GM12878 (cell line): ENCODE data around the gene TMEM131L. TPM values are rescaled to one million over a fixed set of nuclear protein-coding genes. Genes with fewer than 3 reads are reported as not detected.
A peak's percentile ranks its signal among the peaks of the same experiment; 100 is the strongest.

ENCODE experiments used
- ATAC-seq: fragments of 200-7000 bp; cut with Tn5 transposase; 3 replicates; pipeline ENCODE4 v1.9.1; 2020; ENCODE audit warnings: mild to moderate bottlenecking, moderate library complexity
- BruUV-seq: library from RNA; stranded (reverse); fragments of 400-500 nt; replicated peaks from 2 replicates; lab custom pipeline; 2021; lab: Mats Ljungman, UMichigan
- CTCF ChIA-PET: fragments of 300-600 bp; sonication (Branson Sonifier 250); formaldehyde crosslinking; extraction: SDS; loops from one replicate; lab custom pipeline; 2021; ENCODE audit warnings: inconsistent platforms; lab: Yijun Ruan, JAX
- POLR2A ChIA-PET: fragments of 350-600 bp; formaldehyde crosslinking; extraction: SDS; loops from one replicate; lab custom pipeline; 2021; ENCODE audit warnings: inconsistent platforms; lab: Charles Lee
- RAD21 ChIA-PET: fragments of 300-600 bp; sonication (Branson Sonifier 250); formaldehyde crosslinking; loops from one replicate; lab custom pipeline; 2023; ENCODE audit warnings: antibody characterized with exemption; ENCODE audit not compliant: unreplicated experiment; lab: Charles Lee
- SMC1A ChIA-PET: fragments of 300-600 bp; sonication (Branson Sonifier 250); formaldehyde crosslinking; loops from one replicate; lab custom pipeline; 2023; ENCODE audit not compliant: unreplicated experiment, uncharacterized antibody; lab: Charles Lee
- DNase-seq: peaks from one replicate; pipeline ENCODE4 v3.0.0-alpha.2; 2011; ENCODE audit warnings: low read depth, low spot score
- FAIRE-seq: peaks from 3 replicates; lab custom pipeline; 2011; peaks lifted over from hg19 to GRCh38; lab: Jason Lieb, UNC
- H2AFZ ChIP-seq: 2 replicates; pipeline ENCODE4 v1.6.0; 2011; ENCODE audit warnings: low read depth, low read length, control low read depth; ENCODE audit not compliant: control insufficient read depth
- H3K27ac ChIP-seq: 2 replicates; pipeline ENCODE4 v1.5.1; 2011; ENCODE audit warnings: control low read depth; ENCODE audit not compliant: control insufficient read depth, insufficient read depth
- H3K27me3 ChIP-seq, 2 experiments: replicated peaks in 1 of 2; 2 replicates each; pipeline versions ENCODE4 v1.6.0 to v1.6.1; 2011; ENCODE audit warnings: low read length in 1 of 2; ENCODE audit not compliant: control insufficient read depth in 2 of 2, insufficient read depth in 2 of 2
- H3K36me3 ChIP-seq, 2 experiments: 2 replicates each; pipeline ENCODE4 v1.5.1; 2011; ENCODE audit warnings: low read length in 1 of 2; ENCODE audit not compliant: control insufficient read depth in 2 of 2, insufficient read depth in 2 of 2
- H3K4me1 ChIP-seq: 2 replicates; pipeline ENCODE4 v1.6.1; 2011; ENCODE audit warnings: mild to moderate bottlenecking, low read length, moderate library complexity, mixed read lengths; ENCODE audit not compliant: control insufficient read depth, insufficient read depth
- H3K4me2 ChIP-seq: 2 replicates; pipeline ENCODE4 v1.6.0; 2011; ENCODE audit warnings: control low read depth; ENCODE audit not compliant: control insufficient read depth, insufficient read depth
- H3K4me3 ChIP-seq: fragments of 200-600 bp; sonication (generic); 2 replicates; pipeline ENCODE4 v1.5.1; 2016
- H3K79me2 ChIP-seq: 2 replicates; pipeline ENCODE4 v1.6.0; 2011; ENCODE audit warnings: low read length; ENCODE audit not compliant: control insufficient read depth, insufficient read depth
- H3K9ac ChIP-seq: 2 replicates; pipeline ENCODE4 v1.8.0; 2011; ENCODE audit warnings: low read length, control low read depth, mixed read lengths; ENCODE audit not compliant: control insufficient read depth, insufficient read depth
- H3K9me3 ChIP-seq: replicated peaks from 3 replicates; pipeline ENCODE4 v1.5.1; 2011; ENCODE audit warnings: mild to moderate bottlenecking, low read length; ENCODE audit not compliant: control insufficient read depth, insufficient read depth
- H4K20me1 ChIP-seq: 2 replicates; pipeline ENCODE4 v1.6.0; 2011; ENCODE audit not compliant: control insufficient read depth, insufficient read depth
- ETV6 ChIP-seq, 2 experiments: fragments of 450-650 bp in 1 of 2; IDR thresholded peaks in 1 of 2; conservative IDR thresholded peaks in 1 of 2; 2 replicates each; pipeline ENCODE4 v1.6.1; 2014; ENCODE audit warnings: antibody characterized with exemption in 1 of 2, borderline replicate concordance in 1 of 2, low read depth in 1 of 2, mild to moderate bottlenecking in 1 of 2, moderate library complexity in 1 of 2
- MYB ChIP-seq: fragments of 150-350 bp; IDR thresholded peaks from 2 replicates; pipeline ENCODE4 v1.6.1; 2014; ENCODE audit warnings: mild to moderate bottlenecking, low read depth, low read length, borderline replicate concordance
- POLR2A ChIP-seq: IDR thresholded peaks from 2 replicates; pipeline ENCODE4 v1.6.1; 2011; ENCODE audit warnings: low read depth, mild to moderate bottlenecking, low read length
- POLR2AphosphoS5 ChIP-seq: IDR thresholded peaks from 2 replicates; pipeline ENCODE4 v1.6.1; 2011; ENCODE audit warnings: mild to moderate bottlenecking, low read length, inconsistent platforms
- RB1 ChIP-seq: fragments of 450-650 bp; formaldehyde crosslinking; IDR thresholded peaks from 2 replicates; pipeline ENCODE4 v1.6.1; 2017; ENCODE audit warnings: mild to moderate bottlenecking, borderline replicate concordance
- WGBS: methylation state at CpG from one replicate; pipeline ENCODE4 v1.1.6; 2016; ENCODE audit warnings: low lambda C conversion rate; ENCODE audit not compliant: insufficient replicate concordance, insufficient coverage; ENCODE audit errors: missing lambda C conversion rate; 5-methylcytosine and 5-hydroxymethylcytosine counted together
- in situ Hi-C: fragments of 300-500 bp; cut with MboI; formaldehyde crosslinking; loops from 9 replicates; pipeline ENCODE4 v1.14.3; 2018; ENCODE audit warnings: mixed read lengths
- intact Hi-C: fragments of 100-400 bp; cut with micrococcal nuclease; formaldehyde crosslinking; loops from one replicate; pipeline ENCODE4 v1.14.2; 2022; ENCODE audit not compliant: unreplicated experiment
- polyA plus RNA-seq, 11 experiments: library from polyadenylated mRNA; depleted of rRNA in 4 of 11; unstranded in 6 of 11; stranded (reverse) in 5 of 11; fragments of >200 nt; fragmentation: Nextera tagmentation in 4 of 11; fragmentation: Illumina TruSeq in 1 of 11; extraction: Ambion mirVana in 4 of 11; extraction: Trizol in 1 of 11; gene quantifications; 1 replicate in 1 of 11; 2 replicates in 10 of 11; pipeline versions ENCODE4 v1.2.1 to v1.2.3, GENCODE V29; 2011 to 2016; ENCODE audit warnings: inconsistent platforms in 2 of 11, missing spikeins in 2 of 11, low read depth in 1 of 11
- total RNA-seq, 4 experiments: library from RNA; depleted of rRNA in 3 of 4; stranded (reverse); fragments of >200 nt in 3 of 4; fragmentation: Illumina TruSeq in 1 of 4; extraction: Trizol in 1 of 4; gene quantifications; 2 replicates each; pipeline versions ENCODE4 v1.2.1 to v1.2.3, GENCODE V29; 2013 to 2021

TMEM131L gene
- total and polyA plus RNA-seq, 10 of the 15 experiments (the other 5 are each of a cell fraction or from before 2014, with no cell fraction given): 8.5 to 101 (median 74.4) TPM

- Histone ChIP-seq H3K36me3 (peaks cover 3 to 7% of the 10 kb centered on the region in 2 experiments; a peak in 3 of 4 replicates), H3K9me3 (no peaks in the 10 kb centered on the region; the same call in 2 of the 3 replicates), H3K4me2 (peak overlapping the region; percentile 95), H3K4me1 (peaks cover 97% of the 10 kb centered on the region), H3K27me3 (no peaks in the 10 kb centered on the region), H3K9ac (peak overlapping the region; percentile 20; the same call in 1 of the 2 replicates), H3K79me2 (peaks cover 98% of the 10 kb centered on the region), H3K27ac (peak overlapping the region; percentile 96), H2AFZ (no peak overlapping the region), H3K4me3 (peak overlapping the region; percentile 3; the same call in 1 of the 2 replicates), H4K20me1 (no peaks in the 10 kb centered on the region)
- POLR2A ChIA-PET: interaction anchor here (0.5 to 18.7 kb wide), 9 partner anchors 10 to 971 kb away, joined by 3 to 322 read pairs (median 7); no protein-coding TSS in a partner anchor
- ATAC-seq (no peak), FAIRE-seq (no peak), DNase-seq (no peak)
- RAD21 ChIA-PET: interaction anchor here (0.7 to 10.7 kb wide), 11 partner anchors 11 to 178 kb away, joined by 3 to 197 read pairs (median 8); partner anchors contain the start of gene TMEM131L
- CTCF ChIA-PET: interaction anchor here (0.6 to 2.3 kb wide), 14 partner anchors 25 to 92 kb away, joined by 3 to 11 read pairs (median 5); partner anchors contain the start of gene TMEM131L
- TF ChIP-seq POLR2AphosphoS5 (peak; percentile 18; the same call in 1 of the 2 replicates), ETV6 (conservative IDR thresholded peaks at IDR 0.05 in 1 of 2, IDR thresholded peaks at IDR 0.05 in 1 of 2; ENCODE audit: borderline replicate concordance in 1 of 2, low read depth in 1 of 2) (no peak), MYB (no peak)
- 55% methylated on average over 4 of the region's 4 CpGs for WGBS
- SMC1A ChIA-PET: interaction anchor here (0.6 to 12.9 kb wide), 15 partner anchors 8 to 179 kb away, joined by 3 to 177 read pairs (median 11); partner anchors contain the start of gene TMEM131L
- in situ Hi-C loops: no loop called here
- intact Hi-C loops: no loop called here
- BruUV-seq: no TSS peak
Observed at GRCh38 chr4:153524682-153525081, 58.5 kb downstream of the TMEM131L start.

GRCh38 chr4:153527690-153528089 is 61.5 kb downstream of the TMEM131L start:
- POLR2A ChIA-PET: interaction anchor here (0.9 to 18.7 kb wide), 4 partner anchors 33 to 60 kb away, joined by 4 to 322 read pairs (median 4); no protein-coding TSS in a partner anchor
- DNase-seq: no peak
- SMC1A ChIA-PET: interaction anchor here (1.2 to 6.9 kb wide), 10 partner anchors 14 to 89 kb away, joined by 3 to 48 read pairs (median 4); no protein-coding TSS in a partner anchor
- RAD21 ChIA-PET: interaction anchor here (0.8 to 2.0 kb wide), 4 partner anchors 30 to 41 kb away, joined by 3 to 5 read pairs (median 4); no protein-coding TSS in a partner anchor
- intact Hi-C loops (no loop called here), in situ Hi-C loops (no loop called here)
- H3K4me3 ChIP-seq: peak overlapping the region; percentile 58; the same call in 1 of the 2 replicates
- H3K9me3 ChIP-seq: no peaks in the 10 kb centered on the region; the same call in 2 of the 3 replicates
- peak overlapping the region; percentile 2; the same call in 1 of the 2 replicates for H3K9ac ChIP-seq
- FAIRE-seq: no peak
- H3K4me2 ChIP-seq: peak overlapping the region; percentile 65
- H3K79me2 ChIP-seq: peaks cover 98% of the 10 kb centered on the region
- no TSS peak for BruUV-seq
- peak overlapping the region; percentile 77 for H3K27ac ChIP-seq
- H4K20me1 ChIP-seq: peaks cover 5% of the 10 kb centered on the region; the same call in 1 of the 2 replicates
- no peaks in the 10 kb centered on the region for H3K27me3 ChIP-seq
- no peak overlapping the region for H2AFZ ChIP-seq
- H3K4me1 ChIP-seq: peaks cover 86% of the 10 kb centered on the region
- no peak for ATAC-seq
- WGBS: 23% methylated on average over 11 of the region's 11 CpGs
- peaks cover 9 to 15% of the 10 kb centered on the region in 2 experiments; a peak in 3 of 4 replicates for H3K36me3 ChIP-seq
- TF ChIP-seq POLR2A: peak; percentile 23; the same call in 1 of the 2 replicates
- no peak for TF ChIP-seq RB1
- CTCF ChIA-PET: interaction anchor here (0.6 to 1.6 kb wide), 4 partner anchors 39 to 115 kb away, joined by 3 read pairs; no protein-coding TSS in a partner anchor
